ENCODE data around the gene NRSN2.

NRSN2 gene

GRCh38 chr20:400454-401275 is 53.8 kb downstream of the NRSN2 start:
- DNase-seq, result peak; percentile 73

- DNase-seq, result peak; percentile 22
Observed at GRCh38 chr20:401682-402495, 55.0 kb downstream of the NRSN2 start.

- no peak for DNase-seq
Observed at GRCh38 chr20:402496-402885, 55.6 kb downstream of the NRSN2 start.

- no peak for DNase-seq
Observed at GRCh38 chr20:402898-403581, 56.1 kb downstream of the NRSN2 start.

GRCh38 chr20:403582-403957 is 56.7 kb downstream of the NRSN2 start:
- DNase-seq, result no peak

GRCh38 chr20:404088-404487 is 57.2 kb downstream of the NRSN2 start:
- DNase-seq, result no peak
